BJ (cell line): ENCODE data around the gene ROCK1. TPM values are rescaled to one million over a fixed set of nuclear protein-coding genes. Genes with fewer than 3 reads are reported as not detected.

Experiments
- CTCF ChIA-PET: fragments of 350-600 bp; formaldehyde crosslinking; extraction: SDS; loops from one replicate; lab custom pipeline; 2021; ENCODE audit warnings: antibody characterized with exemption, inconsistent platforms; lab: Yijun Ruan, JAX
- POLR2A ChIA-PET: fragments of 300-600 bp; sonication (Branson Sonifier 250); formaldehyde crosslinking; extraction: SDS; loops from one replicate; lab custom pipeline; 2021; ENCODE audit warnings: antibody characterized with exemption; lab: Charles Lee
- DNase-seq: peaks from one replicate; pipeline ENCODE4 v3.0.0-alpha.2; 2011; ENCODE audit warnings: low read depth
- H3K27me3 ChIP-seq: 2 replicates; pipeline ENCODE4 v1.6.0; 2011; ENCODE audit warnings: low read length; ENCODE audit not compliant: control insufficient read depth, insufficient read depth
- H3K36me3 ChIP-seq: 2 replicates; pipeline ENCODE4 v1.5.1; 2011; ENCODE audit warnings: low read length; ENCODE audit not compliant: control insufficient read depth, insufficient read depth
- H3K4me3 ChIP-seq: 2 replicates; pipeline ENCODE4 v1.5.1; 2011; ENCODE audit warnings: low read depth, mild to moderate bottlenecking, control low read depth, low read length
- polyA plus RNA-seq: library from polyadenylated mRNA; depleted of rRNA; stranded (reverse); fragments of >200 nt; gene quantifications from 2 replicates; pipeline ENCODE4 v1.2.3, GENCODE V29; 2011
- TF ChIP-seq, protein P1 (sequence below): IDR thresholded peaks from 2 replicates; pipeline ENCODE4 v1.5.1; 2011; ENCODE audit warnings: low read depth, mild to moderate bottlenecking, control low read depth, inconsistent platforms, low read length, moderate library complexity; ENCODE audit not compliant: insufficient read depth

Gene ROCK1
- polyA plus RNA-seq, 1 experiment: 11.8 TPM

- Histone ChIP-seq H3K36me3 (no peaks in the 10 kb centered on the region), H3K4me3 (no peak overlapping the region), H3K27me3 (no peaks in the 10 kb centered on the region)
- TF ChIP-seq, protein P1, sequence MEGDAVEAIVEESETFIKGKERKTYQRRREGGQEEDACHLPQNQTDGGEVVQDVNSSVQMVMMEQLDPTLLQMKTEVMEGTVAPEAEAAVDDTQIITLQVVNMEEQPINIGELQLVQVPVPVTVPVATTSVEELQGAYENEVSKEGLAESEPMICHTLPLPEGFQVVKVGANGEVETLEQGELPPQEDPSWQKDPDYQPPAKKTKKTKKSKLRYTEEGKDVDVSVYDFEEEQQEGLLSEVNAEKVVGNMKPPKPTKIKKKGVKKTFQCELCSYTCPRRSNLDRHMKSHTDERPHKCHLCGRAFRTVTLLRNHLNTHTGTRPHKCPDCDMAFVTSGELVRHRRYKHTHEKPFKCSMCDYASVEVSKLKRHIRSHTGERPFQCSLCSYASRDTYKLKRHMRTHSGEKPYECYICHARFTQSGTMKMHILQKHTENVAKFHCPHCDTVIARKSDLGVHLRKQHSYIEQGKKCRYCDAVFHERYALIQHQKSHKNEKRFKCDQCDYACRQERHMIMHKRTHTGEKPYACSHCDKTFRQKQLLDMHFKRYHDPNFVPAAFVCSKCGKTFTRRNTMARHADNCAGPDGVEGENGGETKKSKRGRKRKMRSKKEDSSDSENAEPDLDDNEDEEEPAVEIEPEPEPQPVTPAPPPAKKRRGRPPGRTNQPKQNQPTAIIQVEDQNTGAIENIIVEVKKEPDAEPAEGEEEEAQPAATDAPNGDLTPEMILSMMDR: peak; percentile 23; the same call in 1 of the 2 replicates
- ChIA-PET CTCF (interaction anchor here (0.5 to 2.3 kb wide), 7 partner anchors 15 to 145 kb away, joined by 3 to 9 read pairs (median 3); no protein-coding TSS in a partner anchor), POLR2A (no interaction called here)
- peak; percentile 86 for DNase-seq
Measured at GRCh38 chr18:21115519-21116411, 4.2 kb upstream of the ROCK1 start.

- no peaks in the 10 kb centered on the region for H3K27me3 ChIP-seq
- TF ChIP-seq, protein P1: no peak
- DNase-seq: no peak
- peak overlapping the region; percentile 39 for H3K4me3 ChIP-seq
- CTCF ChIA-PET: interaction anchor here (0.6 to 1.9 kb wide), 3 partner anchors 67 to 488 kb away, joined by 3 to 14 read pairs (median 5); no protein-coding TSS in a partner anchor
- POLR2A ChIA-PET: no interaction called here
- no peaks in the 10 kb centered on the region for H3K36me3 ChIP-seq
Measured at GRCh38 chr18:21112543-21113105, 1.0 kb upstream of the ROCK1 start.

GRCh38 chr18:21112140-21112473 lies 494 bp upstream of the ROCK1 start:
- ChIA-PET CTCF (interaction anchor here (0.7 to 1.9 kb wide), 4 partner anchors 38 to 108 kb away, joined by 3 to 14 read pairs (median 3); no protein-coding TSS in a partner anchor), POLR2A (interaction anchor here (0.5 to 0.8 kb wide), 3 partner anchors 59 to 119 kb away, joined by 3 to 14 read pairs (median 4); no protein-coding TSS in a partner anchor)
- Histone ChIP-seq H3K27me3 (no peaks in the 10 kb centered on the region), H3K36me3 (no peaks in the 10 kb centered on the region), H3K4me3 (peak overlapping the region; percentile 39)
- TF ChIP-seq, protein P1: no peak
- DNase-seq: no peak

- no peak for DNase-seq
- H3K27me3 ChIP-seq: no peaks in the 10 kb centered on the region
- H3K4me3 ChIP-seq: peak overlapping the region; percentile 96
- ChIA-PET CTCF (interaction anchor here (1.0 to 1.9 kb wide), 2 partner anchors 69 to 81 kb away, joined by 3 to 14 read pairs; no protein-coding TSS in a partner anchor), POLR2A (no interaction called here)
- TF ChIP-seq, protein P1: no peak
- no peaks in the 10 kb centered on the region for H3K36me3 ChIP-seq
Measured at GRCh38 chr18:21110713-21111345, 784 bp downstream of the ROCK1 start.
